HG02798 (cell line): ENCODE data around the gene PPM1A.

Experiments
- ATAC-seq: cut with Tn5 transposase; IDR thresholded peaks from one replicate; pipeline ENCODE4 v1.9.1; 2021; ENCODE audit warnings: mild to moderate bottlenecking; ENCODE audit not compliant: unreplicated experiment, poor library complexity

Gene PPM1A

DNA sequence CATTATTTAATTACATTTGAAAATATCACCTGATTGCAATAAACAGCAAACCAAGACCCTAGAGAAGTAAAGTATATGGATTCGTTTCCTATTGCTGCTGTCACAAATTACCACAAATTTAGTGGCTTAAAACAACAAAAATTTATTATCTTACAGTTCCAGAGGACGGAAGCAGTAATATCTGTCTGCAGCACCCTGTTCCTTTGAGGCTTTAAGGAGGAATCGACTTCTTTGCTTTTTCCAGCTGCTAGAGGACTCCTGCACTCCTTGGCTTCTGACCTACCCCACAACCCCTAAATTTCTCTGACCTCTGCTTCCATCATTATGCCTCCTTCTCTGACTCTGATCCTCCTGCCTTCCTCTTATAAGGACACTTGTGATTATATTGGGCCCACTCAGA is 23.8 kb upstream of the PPM1A start:
- ATAC-seq = no peak

DNA sequence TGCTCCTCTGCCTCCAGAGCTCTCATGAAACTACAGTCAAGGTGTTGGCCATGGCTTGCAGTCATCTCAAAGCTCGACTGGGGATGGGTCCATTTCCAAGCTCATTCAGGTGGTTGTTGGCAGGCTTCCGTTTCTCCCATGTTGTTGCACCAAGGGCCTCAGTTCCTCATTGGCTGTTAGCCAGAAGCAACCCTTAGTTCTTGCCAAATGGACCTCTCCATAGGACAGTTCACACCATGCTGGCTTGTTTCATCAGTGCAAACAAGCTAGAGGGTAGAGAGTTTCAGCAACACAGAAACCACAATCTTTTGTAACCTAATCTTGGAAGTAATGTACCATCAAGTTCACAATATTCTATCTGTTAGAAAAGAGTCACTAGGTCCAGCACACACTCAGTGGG is 22.7 kb upstream of the PPM1A start:
- ATAC-seq = no peak

DNA sequence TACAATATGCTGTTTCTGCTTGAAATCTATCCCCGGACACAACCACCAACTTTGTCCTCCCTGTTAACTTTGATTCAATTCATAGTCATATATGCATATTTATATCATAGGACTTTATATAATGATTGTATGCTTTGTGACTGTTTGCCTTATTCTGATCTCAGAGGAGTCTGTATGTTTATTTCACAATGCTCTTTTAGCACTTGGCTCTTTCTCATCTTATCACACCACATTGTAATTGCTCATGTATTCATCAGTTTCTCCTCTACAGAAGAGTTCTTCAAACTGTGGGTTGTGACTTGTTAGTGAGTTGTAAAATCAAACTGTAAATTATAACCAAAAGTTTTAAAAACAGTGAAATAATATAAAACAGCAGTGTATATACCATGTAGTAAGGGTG is 21.7 kb upstream of the PPM1A start:
- ATAC-seq = no peak

DNA sequence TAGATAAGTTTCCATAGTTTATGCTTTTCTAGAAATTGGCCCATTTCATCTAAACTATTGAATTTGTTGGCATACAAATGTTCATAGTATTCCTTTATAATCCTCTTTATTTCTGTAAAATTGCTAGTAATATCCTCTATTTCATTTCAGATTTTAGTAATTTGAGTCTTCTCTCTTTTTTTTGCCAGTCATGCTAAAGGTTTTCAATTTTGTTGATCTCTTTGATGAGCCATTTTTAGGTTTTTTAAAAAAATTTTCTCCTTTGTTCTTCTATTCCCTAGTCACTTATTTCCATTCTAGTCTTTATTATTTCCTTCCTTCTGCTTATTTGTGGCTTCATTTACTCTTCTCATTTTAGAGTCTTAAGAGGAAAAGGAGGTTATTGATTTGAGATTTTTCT is 19.4 kb upstream of the PPM1A start:
- no peak for ATAC-seq

DNA sequence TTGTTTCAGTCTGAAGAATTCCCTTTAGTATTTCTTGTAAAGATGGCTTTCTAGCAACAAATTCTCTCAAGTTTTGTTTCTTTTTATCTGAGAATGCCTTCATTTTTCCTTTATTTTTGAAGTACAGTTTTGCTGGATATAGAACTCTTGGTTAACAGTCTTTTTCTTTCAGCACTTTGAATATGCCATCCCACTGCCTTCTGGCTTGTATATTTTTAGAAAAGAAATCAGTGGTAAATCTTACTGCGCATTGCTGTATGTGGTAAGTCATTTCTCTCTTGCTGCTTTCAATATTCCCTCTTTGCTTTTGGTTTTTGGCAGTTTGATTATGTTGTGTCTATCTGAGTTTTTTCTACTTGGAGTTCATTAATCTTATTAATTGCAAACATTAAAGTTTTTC is 16.8 kb upstream of the PPM1A start:
- ATAC-seq = no peak

DNA sequence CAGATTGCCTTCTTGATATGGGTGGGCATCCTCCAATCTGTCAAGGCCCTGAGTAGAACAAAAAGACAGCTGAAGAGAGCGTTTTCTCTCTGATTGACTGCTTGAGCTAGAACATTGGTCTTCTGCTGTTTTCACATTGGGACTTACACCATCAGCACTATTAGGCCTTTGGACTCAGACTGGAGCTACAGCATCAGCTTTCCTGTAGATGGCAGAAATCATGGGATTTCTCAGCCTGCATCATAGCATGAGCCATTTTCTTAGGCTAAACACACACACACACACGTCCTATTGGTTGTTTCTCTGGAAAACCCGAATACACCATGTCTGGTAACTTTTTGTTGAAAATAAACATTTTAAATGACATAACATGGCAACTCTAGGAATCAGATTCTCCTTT is 15.8 kb upstream of the PPM1A start:
- ATAC-seq = no peak

DNA sequence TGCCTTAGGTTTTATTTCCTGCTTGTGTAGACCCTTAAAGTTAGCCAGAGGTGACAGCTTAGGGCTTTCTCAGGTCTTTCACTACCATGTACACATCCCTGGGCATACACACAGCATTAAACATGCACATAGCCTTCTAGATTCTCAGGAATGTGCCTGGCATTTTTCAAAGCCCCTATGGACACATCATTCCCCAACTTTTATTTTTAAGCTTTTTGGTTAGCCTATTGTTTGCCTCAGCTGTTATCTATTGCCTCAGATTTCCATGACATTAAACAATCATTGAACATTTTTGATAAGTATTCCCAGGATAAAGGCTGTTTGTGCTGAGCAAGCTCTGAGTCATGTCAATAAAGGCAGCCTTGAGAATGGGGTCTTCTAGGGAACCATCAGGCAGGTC is 15.1 kb upstream of the PPM1A start:
- no peak for ATAC-seq

DNA sequence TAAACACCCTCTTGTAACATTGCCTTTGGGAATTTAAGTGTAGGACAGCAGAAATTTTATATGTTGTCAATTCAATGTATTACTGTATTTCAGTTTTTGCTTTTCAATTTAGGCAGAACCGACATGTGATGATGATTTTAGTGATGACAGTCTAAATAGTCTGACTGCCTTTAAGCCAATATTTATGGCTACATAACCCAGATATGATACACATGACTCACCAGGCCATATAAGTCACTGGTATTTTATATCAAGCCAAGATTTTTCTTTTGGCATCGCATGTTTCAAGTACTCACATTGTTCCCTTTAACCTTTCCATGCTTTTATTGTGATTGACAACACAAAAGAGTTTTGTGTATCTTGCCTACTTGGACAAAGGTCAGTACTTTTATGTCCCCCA is 13.6 kb upstream of the PPM1A start:
- ATAC-seq = no peak

DNA sequence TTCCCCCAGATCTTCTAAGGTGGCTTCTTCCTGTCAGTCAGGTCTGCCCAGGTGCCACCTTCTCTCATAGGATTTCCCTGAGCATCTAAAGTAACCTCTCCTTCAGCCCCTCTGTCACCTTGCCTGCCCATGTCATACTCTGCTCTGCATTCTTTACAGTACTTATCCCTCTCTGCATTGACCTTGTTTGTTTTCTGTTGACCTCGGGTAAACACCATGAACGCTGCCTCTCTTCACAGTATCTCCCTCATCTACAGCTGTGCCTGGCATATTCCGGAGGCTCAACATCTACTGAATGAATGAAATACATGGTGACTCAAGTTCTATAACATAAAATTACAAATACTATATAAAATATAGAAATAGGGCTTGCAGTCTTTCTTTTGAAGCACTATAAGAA is 10.1 kb upstream of the PPM1A start:
- ATAC-seq = no peak

DNA sequence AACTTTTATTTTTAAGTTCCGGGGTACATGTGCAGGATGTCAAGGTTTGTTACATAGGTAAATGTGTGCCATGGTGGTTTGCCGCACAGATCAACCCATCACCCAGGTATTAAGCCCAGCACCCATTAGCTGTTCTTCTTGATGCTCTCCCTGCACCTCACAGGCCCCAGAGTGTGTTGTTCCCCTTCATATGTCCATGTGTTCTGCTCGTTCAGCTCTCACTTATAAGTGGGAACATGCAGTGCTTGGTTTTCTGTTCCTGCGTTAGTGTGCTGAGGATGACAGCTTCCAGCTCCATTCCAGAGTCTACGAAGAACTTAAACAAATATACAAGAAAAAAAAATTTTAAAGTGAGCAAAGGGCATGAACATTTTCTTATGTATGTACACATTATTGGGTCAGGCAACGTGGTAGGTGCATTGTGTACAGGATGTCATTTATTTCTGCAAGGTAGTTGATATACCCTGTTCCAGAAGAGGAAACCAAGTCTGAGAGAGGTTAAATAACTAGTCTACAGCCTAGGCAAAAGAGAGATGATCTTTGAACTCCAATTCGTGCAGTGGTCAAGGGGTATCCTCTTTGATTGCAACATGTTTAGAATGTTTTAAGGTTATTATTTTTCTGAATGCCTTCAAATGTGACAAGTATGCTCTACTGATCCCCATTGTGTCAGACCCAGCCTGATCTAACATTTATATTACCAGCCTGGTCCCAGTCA is 8.7 kb upstream of the PPM1A start:
- no peak for ATAC-seq

DNA sequence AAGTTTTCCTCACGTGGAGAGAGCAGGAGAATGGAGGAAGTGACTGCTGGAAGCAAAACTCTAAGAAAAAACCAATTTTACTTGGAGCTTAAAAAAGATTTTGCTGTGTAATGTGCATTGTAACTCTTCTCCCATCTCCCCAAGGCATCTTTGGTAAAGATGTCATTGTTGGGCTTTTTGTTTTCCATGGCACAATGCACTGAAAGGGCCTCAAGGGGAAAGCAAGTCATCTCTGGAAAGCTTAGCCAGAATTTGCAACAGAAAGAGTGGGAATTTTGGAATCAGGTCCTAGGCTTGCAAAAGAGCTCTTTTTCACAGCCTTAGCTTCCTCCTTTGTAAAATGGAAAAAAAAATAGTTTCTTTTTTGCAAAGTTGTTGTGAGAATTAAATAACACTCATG is 7.9 kb upstream of the PPM1A start:
- no peak for ATAC-seq

DNA sequence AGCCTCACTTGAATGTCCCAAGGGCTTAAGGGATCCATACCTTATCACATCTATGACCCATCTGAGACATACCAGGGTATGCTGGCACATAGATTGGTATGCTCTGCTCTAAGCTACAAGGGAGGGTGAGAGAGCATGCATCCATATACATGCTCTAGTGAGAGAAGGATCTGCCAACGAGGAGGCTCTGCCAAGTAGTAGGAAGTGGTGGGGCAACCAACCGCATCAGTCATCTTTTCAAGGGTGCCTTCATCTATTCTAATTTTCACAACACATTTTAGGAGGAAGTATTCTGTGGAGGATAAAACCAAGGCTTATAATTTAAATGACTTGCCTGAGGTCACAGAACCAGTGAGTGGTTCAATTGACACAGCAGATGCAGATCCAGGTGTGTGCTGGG is 6.6 kb upstream of the PPM1A start:
- no peak for ATAC-seq

DNA sequence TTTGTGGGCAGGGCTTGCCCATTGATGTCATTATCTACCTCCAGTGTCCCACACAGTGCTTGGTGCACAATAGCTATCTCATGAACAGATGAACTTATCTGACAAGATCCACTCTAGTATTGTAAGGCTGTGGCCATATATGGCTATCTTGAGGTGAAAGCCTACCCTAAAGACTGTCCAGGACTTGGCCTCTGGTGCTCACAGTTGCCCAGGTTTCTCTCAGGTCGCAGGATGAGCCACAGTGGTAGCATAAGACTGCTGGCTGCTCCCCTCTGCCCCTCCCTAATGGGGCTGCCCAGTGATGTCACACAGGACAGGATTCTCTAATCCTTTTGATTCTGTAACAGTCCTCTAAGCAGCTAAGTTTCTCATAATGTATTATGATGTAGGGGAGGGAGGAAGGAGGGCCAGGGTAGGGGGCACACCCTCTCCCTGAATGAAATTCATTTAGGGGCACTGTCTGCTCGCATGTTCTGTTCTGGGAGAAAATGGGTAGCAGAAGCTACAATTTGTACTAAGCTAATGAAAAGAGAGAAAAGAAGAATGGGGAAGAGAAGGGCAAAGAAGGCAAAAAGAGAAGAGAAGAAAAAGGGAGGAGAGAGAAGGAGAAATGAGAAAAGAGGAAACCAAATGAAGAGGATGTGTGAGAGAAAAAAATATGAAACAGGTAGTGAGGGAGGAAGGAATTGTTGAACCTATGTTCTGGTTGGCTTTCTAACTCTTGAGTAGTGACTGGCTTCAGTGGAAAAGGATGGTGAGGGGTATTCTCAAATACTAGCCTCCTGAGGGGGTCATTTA is 3.4 kb upstream of the PPM1A start:
- ATAC-seq = no peak

DNA sequence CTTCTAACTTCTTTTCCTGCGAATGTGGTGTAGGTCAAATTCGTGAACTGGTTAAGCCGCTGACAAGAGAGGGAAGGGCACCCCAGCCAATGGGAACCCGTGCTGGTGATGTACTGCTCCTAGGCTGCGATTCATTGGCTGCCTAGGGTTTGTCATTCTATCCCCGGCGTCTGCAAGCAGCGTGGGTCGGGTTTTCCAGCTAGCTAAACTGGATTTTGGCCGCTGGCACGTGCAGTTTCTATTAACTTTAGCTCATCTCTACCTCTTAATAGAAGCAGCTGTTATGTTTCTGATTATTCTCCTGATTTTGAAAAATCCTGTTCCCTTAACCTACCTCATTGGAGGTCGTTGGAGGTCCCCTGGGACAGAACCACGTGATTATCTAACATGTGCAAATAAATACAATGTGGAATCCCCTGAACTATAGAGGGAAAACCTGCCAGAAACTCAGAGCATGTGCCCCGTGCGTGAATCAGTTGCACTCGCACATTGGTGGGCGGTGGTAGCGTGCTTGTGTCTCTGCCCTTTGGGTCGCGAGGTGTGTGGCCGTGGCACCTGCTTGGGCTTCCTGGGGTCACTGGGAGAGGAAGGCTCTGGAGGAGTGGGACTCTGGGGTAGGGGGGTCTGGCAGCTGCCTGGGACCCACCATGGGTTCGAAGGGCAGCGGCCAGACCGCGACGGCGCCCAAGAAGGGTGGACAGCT is 876 bp upstream of the PPM1A start:
- peak; percentile 70 for ATAC-seq

DNA sequence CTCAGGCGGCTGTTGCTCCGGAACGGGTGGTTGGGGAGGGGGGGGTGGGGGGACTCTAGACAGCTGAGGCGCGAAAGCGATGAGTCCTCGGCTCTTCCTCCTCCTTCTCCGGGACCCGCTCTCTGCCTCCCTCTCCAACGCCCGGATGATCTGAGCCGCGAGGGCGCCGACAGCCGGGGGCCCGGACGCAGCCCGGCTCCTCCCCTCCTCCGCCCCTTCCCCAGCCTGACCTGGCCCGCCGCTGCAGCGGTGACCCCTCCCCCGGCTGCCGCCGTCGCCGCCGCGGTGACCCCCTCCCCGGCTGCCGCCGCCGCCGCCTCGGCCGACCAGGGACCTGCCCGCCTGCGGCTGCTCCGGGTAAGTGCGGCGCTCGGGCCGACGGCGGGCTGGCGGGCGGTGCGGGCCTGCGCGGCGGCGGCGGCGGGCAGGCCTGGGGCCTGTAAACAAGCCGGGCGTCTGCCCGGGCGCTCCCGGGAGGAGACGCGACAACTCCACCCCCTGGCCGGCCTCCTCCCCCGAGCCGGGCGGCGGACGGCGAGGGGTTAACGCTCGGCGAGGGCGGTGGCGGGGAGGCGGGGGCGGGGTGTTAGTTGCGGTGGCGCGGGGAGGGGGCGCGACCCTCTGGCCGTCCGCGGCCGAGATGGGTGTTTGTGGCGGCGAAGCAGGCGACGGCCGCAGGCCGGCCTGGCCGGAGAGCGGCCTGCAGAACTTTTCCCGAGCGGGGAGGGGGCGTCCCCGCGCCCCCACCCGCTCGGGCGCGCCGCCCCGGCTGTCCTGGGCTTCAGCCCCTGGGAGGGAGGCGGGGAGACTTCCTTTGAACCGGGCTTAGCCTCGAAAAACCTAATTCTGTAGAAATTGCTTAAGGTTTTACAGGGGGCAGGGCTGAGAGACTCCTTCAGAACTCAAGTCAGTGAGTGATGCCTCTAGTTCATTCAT is 568 bp downstream of the PPM1A start:
- ATAC-seq = peak; percentile 45

DNA sequence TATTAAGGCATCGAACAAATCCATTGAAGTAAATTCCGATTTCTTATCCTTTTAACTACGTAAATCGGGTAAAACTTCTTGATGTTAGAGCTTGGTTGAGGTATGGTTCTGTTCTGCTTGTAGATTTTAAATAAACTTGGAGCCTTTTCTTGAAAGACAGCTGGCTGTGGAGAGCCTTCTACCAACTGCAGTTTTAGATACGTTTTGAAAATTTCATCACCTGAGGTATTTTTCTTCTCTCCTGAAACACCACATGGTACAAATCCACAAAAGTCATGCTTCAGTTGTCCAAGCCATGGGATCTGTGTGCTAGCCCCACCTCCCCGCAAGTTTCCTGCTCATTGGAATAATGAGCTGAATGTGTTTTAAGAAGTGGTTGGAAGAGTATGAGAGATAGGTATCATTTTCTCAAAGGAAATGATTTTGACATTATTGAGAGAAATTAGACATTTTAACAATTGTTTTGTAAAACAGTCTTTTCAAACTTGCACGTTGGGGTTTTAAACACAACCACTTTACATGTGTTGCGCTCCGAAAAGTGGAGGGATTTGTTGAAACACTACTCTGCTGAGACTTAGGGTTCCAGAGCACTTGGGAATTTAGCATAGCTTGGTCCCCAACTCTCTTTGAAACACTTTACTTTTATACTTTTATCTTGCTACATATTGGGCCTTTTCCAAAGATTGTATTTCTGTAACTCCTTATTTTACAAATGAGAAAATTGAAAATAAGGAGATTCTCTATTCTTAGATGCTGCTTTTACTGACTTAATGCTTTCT is 1.4 kb downstream of the PPM1A start:
- ATAC-seq = no peak

DNA sequence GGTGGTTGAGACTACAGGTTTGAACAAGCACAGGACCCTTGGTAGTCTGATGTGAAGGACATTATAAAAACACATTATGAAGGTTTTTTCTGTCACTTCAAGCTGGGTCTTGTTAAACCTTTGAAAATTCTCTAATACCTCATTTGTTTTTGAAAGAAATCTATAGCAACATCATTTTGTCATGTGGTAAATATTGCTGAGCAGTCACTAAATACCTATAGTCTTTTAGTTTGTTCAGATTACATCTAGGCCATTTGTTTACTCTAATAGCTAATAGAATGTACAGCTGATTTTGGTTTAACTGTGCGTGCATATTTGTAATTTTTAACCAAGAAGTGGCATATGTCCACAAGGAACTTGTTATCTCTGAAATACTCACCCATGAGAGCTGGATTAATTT is 2.9 kb downstream of the PPM1A start:
- no peak for ATAC-seq

DNA sequence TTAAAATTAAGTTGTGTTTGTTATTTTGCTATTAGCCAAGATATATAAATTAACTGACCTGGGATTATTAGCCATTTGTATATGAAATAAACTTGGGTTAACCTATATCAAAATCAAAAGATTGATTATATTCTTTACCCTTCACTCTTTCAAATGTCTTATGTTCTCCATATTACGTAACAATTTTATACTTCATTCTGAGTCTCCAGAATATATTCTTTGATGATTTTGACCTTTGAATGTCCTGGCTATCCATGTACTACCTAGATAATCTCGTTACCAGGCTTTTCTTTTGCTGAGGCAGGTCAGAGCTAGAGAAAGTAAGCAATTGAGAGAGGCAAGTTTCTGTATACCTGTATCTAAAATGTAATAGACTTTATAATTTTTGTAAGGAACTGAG is 3.6 kb downstream of the PPM1A start:
- no peak for ATAC-seq

DNA sequence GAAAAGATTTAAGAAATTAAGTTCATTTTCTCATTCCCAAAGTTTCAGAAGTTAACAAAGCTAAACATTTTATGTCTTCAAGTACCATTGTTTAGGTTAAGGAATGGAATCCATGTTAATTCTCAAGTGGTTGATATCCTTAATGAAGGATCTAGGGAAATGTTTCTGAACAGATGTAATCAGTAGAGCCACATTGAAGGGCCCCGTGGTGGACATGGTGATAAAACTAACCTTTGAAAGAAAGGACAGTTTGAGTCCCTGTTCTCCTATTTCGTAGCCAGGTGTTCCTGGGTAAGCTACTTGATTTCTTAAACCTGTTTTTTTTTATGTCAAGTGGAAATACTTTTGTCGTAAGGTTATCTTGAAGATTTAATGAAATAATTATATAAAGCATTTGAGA is 4.6 kb downstream of the PPM1A start:
- ATAC-seq = no peak

DNA sequence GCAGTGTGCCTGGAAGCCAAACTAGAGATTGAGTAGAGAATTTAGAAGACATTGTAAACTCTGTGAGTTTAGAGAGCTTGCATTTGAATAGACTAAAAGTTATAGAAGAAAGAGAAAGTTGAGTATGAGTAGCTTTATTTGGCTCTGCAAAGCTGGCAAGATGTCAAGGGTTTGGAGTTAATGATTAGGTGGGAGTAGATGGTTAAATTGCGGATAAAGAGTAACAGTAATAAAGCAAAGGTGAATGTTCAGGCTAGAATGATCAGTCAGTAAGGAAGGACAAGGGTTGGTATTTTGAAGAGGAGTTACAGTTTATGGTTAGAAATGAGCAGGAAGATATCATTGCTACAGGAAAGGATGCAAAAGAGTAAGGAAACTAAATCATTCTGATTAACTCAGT is 5.2 kb downstream of the PPM1A start:
- no peak for ATAC-seq
